ENCODE data around the gene TMEM140.

GRCh38 chr7:135200821-135201331, 53.0 kb downstream of the TMEM140 start:
- TF ChIP-seq CTCF (IDR thresholded peaks at IDR 0.05) (no peak), SIN3A (IDR thresholded peaks at IDR 0.05; ENCODE audit: borderline replicate concordance, insufficient read depth, low read depth, low read length) (no peak), POLR2AphosphoS5 (IDR thresholded peaks at IDR 0.05; ENCODE audit: low read depth, low read length) (no peak)

All from Panc1 (cell line).